Suprapubic skin (tissue), 4 donors: Measurements from ENCODE around the gene GARIN5A. TPM values are rescaled to one million over a fixed set of nuclear protein-coding genes. Genes with fewer than 3 reads are reported as not detected.

Source experiments
- DNase-seq, 2 donors: peaks; one replicate each; pipeline ENCODE4 v3.0.0-alpha.2; 2019; ENCODE audit warnings: low spot score in 2 of 2
- H3K27ac ChIP-seq: fragments of 200-600 bp; sonication (generic); one replicate; pipeline ENCODE4 v1.5.1; 2019
- H3K27me3 ChIP-seq: fragments of 200-600 bp; sonication (generic); one replicate; pipeline ENCODE4 v1.5.1; 2019
- H3K36me3 ChIP-seq: fragments of 200-600 bp; sonication (generic); one replicate; pipeline ENCODE4 v1.5.1; 2019
- H3K4me1 ChIP-seq: fragments of 200-600 bp; sonication (generic); one replicate; pipeline ENCODE4 v1.5.1; 2019
- H3K4me3 ChIP-seq: fragments of 200-600 bp; sonication (generic); one replicate; pipeline ENCODE4 v1.5.1; 2019; ENCODE audit warnings: mild to moderate bottlenecking
- H3K9me3 ChIP-seq: fragments of 200-600 bp; sonication (generic); one replicate; pipeline ENCODE4 v1.5.1; 2019
- EP300 ChIP-seq: sonication (generic); formaldehyde crosslinking; IDR thresholded peaks from one replicate; pipeline ENCODE4 v1.6.1; 2017; ENCODE audit warnings: antibody characterized with exemption
- POLR2A ChIP-seq, 2 donors: fragments of 450-650 bp; IDR thresholded peaks; one replicate each; pipeline ENCODE4 v1.6.1; 2017; ENCODE audit warnings: antibody characterized with exemption in 2 of 2, mild to moderate bottlenecking in 2 of 2, moderate library complexity in 2 of 2
- POLR2AphosphoS5 ChIP-seq, 3 donors: sonication (generic); formaldehyde crosslinking; IDR thresholded peaks; one replicate each; pipeline ENCODE4 v1.6.1; 2017; ENCODE audit warnings: antibody characterized with exemption in 3 of 3
- WGBS: methylation state at CpG from one replicate; pipeline ENCODE4 v1.1.5; 2018; 5-methylcytosine and 5-hydroxymethylcytosine counted together
- total RNA-seq, 4 donors: library from RNA; depleted of rRNA; stranded (reverse); fragments of >200 nt; gene quantifications; one replicate each; pipeline ENCODE4 v1.1.0, GENCODE V29; 2016
- TF ChIP-seq, protein P1 (sequence below), 2 donors: fragments of 200-600 bp in 1 of 2; fragments of 450-650 bp in 1 of 2; sonication (generic) in 1 of 2; IDR thresholded peaks; one replicate each; pipeline ENCODE4 v1.5.1; 2016 to 2019; ENCODE audit warnings: antibody characterized with exemption in 2 of 2, mild to moderate bottlenecking in 1 of 2, moderate library complexity in 1 of 2

The GARIN5A gene
- total RNA-seq, 4 donors from 2014 or later = 3.9 to 5.0 (median 4.2) TPM; not detected in 1

DNA sequence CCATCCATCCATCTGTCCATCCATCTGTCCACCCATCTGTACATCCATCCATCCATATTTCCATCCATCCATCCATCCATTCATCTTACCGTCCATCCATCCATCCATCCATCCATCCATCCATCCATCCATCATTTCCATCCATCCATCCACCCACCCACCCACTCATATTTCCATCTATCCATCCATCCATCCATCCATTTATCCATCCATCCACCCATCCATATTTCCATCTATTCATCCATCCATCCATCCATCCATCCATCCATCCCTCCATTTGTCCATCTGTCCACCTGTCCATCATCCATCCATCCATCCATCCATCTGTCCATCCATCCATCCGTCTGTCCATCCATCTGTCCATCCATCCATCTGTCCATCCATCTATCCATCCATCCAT lies 20.7 kb downstream of the GARIN5A start:
- Histone ChIP-seq H3K27me3 (peaks cover 48% of the 10 kb centered on the region), H3K27ac (no peak overlapping the region), H3K4me1 (no peaks in the 10 kb centered on the region), H3K9me3 (no peaks in the 10 kb centered on the region), H3K36me3 (no peaks in the 10 kb centered on the region), H3K4me3 (no peak overlapping the region)
- TF ChIP-seq, protein P1, sequence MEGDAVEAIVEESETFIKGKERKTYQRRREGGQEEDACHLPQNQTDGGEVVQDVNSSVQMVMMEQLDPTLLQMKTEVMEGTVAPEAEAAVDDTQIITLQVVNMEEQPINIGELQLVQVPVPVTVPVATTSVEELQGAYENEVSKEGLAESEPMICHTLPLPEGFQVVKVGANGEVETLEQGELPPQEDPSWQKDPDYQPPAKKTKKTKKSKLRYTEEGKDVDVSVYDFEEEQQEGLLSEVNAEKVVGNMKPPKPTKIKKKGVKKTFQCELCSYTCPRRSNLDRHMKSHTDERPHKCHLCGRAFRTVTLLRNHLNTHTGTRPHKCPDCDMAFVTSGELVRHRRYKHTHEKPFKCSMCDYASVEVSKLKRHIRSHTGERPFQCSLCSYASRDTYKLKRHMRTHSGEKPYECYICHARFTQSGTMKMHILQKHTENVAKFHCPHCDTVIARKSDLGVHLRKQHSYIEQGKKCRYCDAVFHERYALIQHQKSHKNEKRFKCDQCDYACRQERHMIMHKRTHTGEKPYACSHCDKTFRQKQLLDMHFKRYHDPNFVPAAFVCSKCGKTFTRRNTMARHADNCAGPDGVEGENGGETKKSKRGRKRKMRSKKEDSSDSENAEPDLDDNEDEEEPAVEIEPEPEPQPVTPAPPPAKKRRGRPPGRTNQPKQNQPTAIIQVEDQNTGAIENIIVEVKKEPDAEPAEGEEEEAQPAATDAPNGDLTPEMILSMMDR (IDR thresholded peaks at IDR 0.05) = no peak
- TF ChIP-seq POLR2AphosphoS5 (IDR thresholded peaks at IDR 0.05) (no peak), EP300 (no peak), POLR2A (IDR thresholded peaks at IDR 0.05) (no peak)
- 91% methylated on average over 2 of the region's 2 CpGs for WGBS
- no peak for DNase-seq

DNA sequence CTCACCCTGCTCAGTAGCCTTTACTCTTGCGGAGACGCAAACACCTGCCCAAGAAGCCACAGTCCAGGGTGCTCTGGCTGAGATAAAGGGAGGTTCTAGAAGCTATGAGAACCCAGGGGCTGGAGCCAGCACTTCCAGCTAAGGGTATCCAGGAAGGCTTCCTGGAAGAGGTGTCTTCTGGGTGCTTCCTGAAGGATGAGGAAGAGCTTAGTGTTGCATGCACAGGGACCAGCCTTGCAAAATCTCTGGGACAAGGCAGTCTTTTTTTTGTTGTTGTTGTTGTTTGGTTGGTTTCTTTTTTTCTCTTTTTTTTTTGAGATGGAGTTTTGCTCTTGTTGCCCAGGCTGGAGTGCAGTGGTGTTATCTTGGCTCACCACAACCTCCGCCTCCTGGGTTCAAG lies 23.4 kb downstream of the GARIN5A start:
- H3K4me1 ChIP-seq = no peaks in the 10 kb centered on the region
- H3K27me3 ChIP-seq = peaks cover 41% of the 10 kb centered on the region
- TF ChIP-seq, protein P1 (IDR thresholded peaks at IDR 0.05) = no peak
- TF ChIP-seq EP300 (no peak), POLR2A (IDR thresholded peaks at IDR 0.05) (no peak), POLR2AphosphoS5 (IDR thresholded peaks at IDR 0.05) (no peak)
- H3K36me3 ChIP-seq = no peaks in the 10 kb centered on the region
- H3K9me3 ChIP-seq = no peaks in the 10 kb centered on the region
- no peak for DNase-seq
- no peak overlapping the region for H3K27ac ChIP-seq
- WGBS = 86% methylated on average over 3 of the region's 3 CpGs
- no peak overlapping the region for H3K4me3 ChIP-seq

DNA sequence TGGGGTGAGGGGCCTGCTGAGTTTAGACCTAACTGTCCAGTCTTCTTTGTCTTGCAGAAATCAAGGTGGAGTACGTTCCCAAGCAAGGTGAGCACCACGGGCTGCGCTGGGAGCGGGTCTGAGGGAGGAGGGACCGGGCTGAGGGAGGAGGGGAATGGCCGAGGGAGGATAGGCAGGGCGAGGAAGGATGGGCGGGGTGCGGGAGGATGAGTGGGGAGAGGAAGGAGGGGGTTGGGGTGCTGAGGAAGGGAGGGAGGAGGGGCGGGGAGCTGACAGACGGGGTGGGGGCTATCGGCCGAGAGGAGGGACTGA lies 25.5 kb downstream of the GARIN5A start:
- H3K9me3 ChIP-seq = no peaks in the 10 kb centered on the region
- H3K4me3 ChIP-seq = no peak overlapping the region
- TF ChIP-seq EP300 = no peak
- no peak for TF ChIP-seq POLR2A (IDR thresholded peaks at IDR 0.05)
- TF ChIP-seq POLR2AphosphoS5 (IDR thresholded peaks at IDR 0.05) = no peak
- TF ChIP-seq, protein P1 (IDR thresholded peaks at IDR 0.05) = no peak
- no peak overlapping the region for H3K27ac ChIP-seq
- H3K36me3 ChIP-seq = no peaks in the 10 kb centered on the region
- peaks cover 22% of the 10 kb centered on the region for H3K27me3 ChIP-seq
- 36% methylated on average over 13 of the region's 13 CpGs for WGBS
- DNase-seq = no peak
- H3K4me1 ChIP-seq = no peaks in the 10 kb centered on the region

DNA sequence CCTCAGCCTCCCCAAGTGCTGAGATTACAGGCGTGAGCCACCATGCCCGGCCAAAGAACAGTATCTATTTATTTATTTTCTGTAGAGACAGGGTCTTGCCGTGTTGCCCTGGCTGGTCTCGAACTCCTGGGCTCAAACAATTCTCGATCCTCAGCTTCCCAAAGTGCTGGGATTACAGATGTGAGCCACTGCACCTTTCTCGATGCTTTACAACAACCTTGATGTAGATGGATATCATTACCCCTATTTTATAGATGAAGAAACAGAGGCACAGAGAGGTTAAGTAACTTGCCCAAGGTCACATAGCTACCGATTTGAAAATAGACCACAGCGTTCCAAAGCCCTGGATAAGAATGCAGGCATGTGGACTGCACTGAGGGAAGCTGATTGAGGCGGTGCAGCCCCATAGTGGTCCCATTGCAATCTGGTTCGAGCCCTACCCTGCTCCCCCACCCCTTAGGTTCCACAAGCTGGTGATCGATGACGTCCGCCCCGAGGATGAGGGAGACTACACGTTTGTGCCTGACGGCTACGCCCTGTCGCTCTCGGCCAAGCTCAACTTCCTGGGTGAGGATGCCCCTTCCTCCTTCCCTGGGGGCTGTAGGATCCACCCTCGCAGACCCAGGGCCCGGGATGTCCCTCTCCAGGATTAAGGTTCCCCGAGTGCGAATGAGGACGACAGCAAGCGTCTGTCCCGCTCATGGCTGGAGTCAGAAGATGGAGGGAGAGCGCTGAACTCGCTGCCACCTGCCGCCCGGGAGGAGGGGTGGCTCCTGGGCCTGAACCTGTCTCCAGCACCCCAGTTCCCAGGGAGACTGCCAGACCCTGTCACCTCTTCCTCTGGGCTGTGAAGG lies 26.1 kb downstream of the GARIN5A start:
- WGBS = 51% methylated on average over 25 of the region's 30 CpGs
- Histone ChIP-seq H3K4me1 (no peaks in the 10 kb centered on the region), H3K36me3 (no peaks in the 10 kb centered on the region), H3K9me3 (no peaks in the 10 kb centered on the region), H3K4me3 (no peak overlapping the region), H3K27ac (no peak overlapping the region), H3K27me3 (peaks cover 22% of the 10 kb centered on the region)
- TF ChIP-seq POLR2A (IDR thresholded peaks at IDR 0.05) (no peak), POLR2AphosphoS5 (IDR thresholded peaks at IDR 0.05) (no peak), EP300 (no peak)
- TF ChIP-seq, protein P1 (IDR thresholded peaks at IDR 0.05) = no peak
- DNase-seq = no peak

DNA sequence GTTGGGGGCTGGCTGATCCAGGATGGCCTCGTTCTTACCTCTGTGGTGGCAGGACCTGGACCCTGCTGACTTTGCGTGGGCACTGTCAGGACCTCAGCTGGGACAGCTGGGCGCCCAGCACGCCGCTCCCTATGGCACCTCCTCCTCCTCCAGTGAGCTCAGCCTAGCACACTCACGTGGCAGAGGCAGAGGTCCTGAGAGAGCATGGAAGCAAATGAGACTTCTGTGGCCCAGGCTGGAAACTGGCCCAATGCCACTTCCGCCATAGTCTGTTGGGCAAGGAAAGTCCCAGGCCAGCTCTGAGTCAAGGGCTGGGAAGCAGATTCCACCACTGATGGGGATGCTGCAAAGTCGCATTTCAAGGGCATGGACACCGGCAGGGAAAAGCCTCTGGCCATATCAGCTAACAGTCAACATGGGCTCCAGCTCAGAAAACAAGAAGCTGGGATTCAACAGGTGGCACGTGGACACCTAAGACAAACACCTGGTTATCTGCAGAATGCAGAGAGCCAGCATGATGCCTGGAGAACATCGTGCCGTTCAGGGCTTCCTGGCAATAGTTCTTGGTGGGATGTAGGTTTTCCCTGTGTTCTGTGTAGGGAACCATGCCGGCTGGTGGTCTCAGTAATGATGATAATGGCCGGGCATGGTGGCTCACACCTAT lies 27.3 kb downstream of the GARIN5A start:
- TF ChIP-seq EP300 (no peak), POLR2A (IDR thresholded peaks at IDR 0.05) (no peak)
- WGBS = 81% methylated on average over 12 of the region's 14 CpGs

More for the DNA sequence above, 27.3 kb downstream of the GARIN5A start:
- no peaks in the 10 kb centered on the region for H3K9me3 ChIP-seq
- H3K27ac ChIP-seq = no peak overlapping the region
- H3K4me3 ChIP-seq = no peak overlapping the region
- H3K4me1 ChIP-seq = no peaks in the 10 kb centered on the region
- no peaks in the 10 kb centered on the region for H3K36me3 ChIP-seq
- no peak for DNase-seq
- H3K27me3 ChIP-seq = peaks cover 22% of the 10 kb centered on the region
